NCI-H2227 (cell line): ENCODE results near the gene B4GALT3.
A peak's percentile ranks its signal among the peaks of the same experiment; 100 is the strongest.
"Not testable (repeated sequence)": the region's sequence is repeated elsewhere in the genome, so short reads cannot be mapped to it uniquely, and the experiment has no call there.

ENCODE experiments used
- DNase-seq: peaks from one replicate; lab custom pipeline; 2025; ENCODE audit not compliant: unreplicated experiment; lab: John Stamatoyannopoulos, UW

B4GALT3 gene

DNA sequence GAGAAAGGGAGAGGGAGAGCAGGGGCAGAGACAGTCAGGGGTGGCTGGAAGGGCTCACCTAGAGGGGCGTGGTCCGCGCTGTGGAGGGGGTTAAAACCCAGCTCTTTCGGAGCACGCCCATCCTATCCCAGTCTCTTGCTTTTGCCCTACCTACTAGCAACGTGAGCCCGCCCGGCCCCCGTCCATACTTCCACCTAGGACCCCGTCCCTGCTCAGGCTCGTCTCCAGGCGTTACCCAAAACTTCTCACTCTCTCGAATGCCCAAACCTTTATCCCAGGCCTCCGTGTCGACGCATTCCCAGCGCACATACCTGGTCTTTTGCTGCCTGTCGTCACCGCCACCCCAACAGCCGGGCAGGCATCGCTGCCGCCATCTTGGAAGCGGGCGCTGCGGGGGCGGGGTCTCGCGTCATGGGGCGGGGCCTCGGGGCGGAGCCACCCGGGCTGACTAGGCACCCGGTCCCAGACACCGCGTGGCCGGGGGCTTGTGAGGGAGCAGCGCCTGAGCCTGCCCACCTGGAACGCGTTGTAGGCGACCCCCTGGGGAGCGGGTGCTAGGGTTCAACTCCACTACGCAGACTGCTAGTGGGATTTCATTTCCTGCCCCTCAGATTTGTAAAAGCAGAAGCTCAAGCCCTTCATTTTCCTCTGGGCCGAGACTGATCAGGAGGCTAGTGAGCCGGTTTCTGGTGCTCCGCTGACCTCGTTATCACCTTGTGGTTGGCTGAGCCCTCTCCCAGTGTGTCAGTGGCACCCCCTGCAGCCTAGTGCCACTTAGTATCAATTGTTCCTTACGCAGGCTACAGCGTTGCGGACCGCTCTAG lies at the start of gene B4GALT3:
TSS of gene B4GALT3 (minus strand) at position 396 of the 824 bp plus-strand sequence. CDS start 1,447 bp downstream, outside the sequence.
- DNase-seq, result peak; percentile 89

GRCh38 chr1:161226759-161227158 lies 49.5 kb upstream of the B4GALT3 start:
- no peak for DNase-seq

DNA sequence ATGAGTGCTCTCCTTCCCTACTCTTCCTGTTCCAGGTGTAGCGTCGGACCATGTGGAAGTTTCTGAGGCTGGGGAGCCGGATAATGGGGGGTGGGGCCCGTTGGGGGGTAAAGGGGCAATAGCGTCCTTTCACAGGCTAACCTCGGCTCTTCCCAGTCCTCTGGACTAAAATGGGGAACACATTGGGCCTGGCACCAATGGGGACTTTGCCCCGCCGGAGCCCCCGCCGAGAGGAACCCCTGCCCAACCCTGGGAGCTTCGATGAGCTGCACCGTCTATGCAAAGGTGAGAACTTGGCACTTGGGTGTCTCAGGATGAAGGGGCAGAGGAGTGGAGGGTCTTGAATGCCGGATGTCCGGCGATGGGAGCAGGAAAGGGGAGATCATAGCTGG lies 49.0 kb upstream of the B4GALT3 start:
- DNase-seq, result no peak

DNA sequence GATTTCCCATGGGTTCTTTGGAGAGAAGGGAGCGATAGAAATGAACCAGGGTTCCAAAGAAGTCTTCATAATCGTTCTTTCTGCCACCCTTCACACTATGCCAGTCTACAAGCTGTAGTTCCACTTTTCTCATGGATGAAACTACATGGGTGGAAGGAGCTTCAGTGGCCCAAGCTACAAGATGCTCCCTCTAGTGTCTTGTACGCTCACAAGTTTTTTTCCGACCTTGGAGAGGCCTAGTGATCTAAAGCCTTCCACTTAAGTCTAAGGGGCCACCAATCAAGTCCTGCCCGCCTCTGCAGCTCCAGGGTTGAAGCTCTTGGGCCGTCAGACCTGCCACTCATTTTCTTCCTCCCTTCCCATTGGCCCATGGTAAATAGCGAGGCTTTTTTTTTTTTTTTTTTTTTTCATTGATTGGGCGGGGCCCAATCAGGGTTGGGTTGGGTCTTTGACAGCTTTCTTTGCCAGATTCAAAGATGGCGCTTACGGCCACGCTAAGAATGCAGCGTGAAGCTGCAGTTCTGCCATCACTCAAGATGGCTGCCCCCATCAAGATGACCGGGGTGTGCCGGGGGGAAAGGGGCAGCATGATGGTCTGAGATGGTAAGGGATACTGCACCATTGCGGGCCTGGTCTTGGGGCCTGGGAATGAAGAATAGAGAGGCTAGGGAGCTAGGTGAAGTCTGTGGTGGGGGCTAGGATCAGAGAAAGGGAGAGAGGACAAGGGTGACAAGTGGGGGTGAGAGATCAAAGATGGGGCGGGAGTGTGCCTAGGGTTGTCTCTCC lies 48.4 kb upstream of the B4GALT3 start, which contains the start of gene TOMM40L:
TSS of gene TOMM40L (plus strand) at position 527 of the 786 bp plus-strand sequence. CDS start 430 bp downstream, outside the sequence.
- DNase-seq, result peak; percentile 99

GRCh38 chr1:161225178-161225533 lies 47.8 kb upstream of the B4GALT3 start:
- no peak for DNase-seq

DNA sequence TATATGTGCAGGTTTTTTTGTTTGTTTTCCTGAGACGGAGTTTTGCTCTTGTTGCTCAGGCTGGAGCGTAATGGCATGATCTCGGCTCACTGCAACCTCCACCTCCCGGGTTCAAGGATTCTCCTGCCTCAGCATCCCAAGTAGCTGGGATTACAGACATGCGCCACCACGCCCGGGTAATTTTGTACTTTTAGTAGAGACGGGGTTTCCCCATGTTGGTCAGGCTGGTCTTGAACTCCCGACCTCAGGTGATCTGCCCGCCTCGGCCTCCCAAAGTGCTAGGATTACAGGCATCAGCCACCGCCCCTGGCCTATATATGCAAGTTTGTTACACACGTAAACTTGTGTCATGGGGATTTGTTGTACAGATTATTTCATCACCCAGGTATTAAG lies 47.4 kb upstream of the B4GALT3 start:
- not testable (repeated sequence) for DNase-seq

DNA sequence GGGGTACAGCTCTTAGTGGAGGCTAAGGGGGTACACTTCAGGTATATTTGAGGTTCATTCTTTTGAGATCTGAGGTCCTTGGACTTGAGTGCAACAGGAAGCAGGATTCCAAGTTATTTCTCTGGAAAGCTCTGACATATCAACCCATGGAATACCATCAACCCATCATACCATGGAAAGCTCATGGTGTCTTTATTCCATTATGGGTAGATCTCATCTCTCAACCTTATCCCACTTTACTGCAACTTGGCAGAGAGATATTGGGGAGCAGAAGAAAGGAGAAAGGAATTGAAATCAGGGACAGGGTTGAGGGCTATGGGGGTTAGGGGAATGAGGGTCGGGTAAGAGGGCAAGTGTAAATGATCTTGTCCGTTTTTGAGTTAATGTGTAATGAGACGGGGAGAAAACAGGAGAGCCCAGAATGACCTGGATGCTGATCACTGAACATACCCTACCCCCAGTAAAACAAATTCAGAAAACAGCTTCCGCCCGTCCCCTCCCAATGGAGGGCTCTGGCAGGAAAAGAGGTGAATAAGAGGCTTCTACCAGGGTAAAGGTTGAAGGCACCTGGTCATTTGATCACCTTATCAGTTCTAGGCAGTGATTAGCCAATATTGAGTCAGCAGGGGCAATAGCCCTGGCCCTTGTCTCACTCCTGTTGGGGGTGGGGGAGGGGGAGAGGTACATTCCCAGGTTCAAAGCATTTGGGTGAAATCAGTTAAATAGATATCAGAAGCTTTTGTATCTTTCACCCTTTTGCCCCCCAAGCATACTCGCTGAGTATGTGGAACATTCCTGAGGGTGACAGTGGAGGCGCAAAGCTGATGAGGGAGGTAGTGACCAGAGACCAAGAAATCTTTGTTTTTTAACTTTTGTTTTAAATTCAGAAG lies 46.7 kb upstream of the B4GALT3 start:
- DNase-seq, result no peak

GRCh38 chr1:161222175-161223019 lies 45.1 kb upstream of the B4GALT3 start:
- no peak for DNase-seq

DNA sequence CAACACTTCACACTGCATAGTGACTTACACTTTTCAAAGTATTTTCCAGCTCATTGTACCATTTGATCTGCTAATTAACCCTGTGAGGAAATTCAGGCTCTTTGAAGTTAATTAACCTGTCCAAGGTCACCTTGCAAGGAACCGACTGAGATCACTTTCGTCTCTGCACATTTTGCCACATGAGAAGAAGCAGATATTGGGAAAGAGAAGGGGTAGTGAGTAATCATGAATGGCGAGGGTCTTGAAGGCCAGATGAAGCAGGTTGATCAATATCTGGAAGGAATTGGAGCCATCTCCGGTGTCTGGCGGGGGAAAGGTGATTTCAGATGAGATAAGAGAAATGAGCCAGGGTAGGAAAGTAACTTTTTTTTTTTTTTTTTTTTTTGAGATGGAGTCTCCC lies 42.7 kb upstream of the B4GALT3 start:
- no peak for DNase-seq

DNA sequence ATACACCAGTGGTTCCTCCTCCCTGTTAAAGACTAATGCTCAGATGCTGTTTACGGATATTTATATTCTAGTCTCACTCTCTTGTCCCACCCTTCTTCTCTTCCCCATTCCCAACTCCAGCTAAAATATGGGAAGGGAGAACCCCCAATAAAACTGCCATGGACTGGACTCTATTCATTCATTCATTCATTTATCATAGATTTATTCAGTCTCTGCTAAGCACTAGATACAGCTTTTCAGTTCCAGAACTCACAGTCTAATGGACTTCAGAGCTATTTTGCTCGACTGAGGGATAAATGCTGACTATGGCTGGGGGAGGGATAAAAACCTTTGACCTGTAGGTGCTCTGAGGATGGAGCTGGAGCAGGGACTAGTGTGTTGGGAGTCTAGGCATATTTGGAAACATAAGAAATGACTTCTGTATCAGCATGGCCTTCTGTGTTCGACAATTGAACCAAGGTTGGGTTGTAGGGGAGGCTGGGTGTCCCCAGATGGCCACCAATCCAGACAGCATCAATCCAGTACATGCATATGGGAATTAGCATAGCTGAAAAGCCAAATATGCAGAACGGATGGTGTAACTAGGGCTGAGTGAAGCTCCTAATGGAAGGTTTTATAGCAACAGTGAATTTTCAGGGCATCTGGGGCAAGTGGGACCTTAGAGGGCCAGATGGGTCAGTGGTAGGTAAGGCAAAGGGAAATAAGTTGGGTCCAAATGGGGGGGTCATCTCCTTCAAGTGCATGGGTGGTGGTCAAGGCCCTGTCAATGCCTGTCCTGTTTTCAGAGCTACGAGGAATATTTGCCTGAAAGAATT lies 42.0 kb upstream of the B4GALT3 start:
- DNase-seq, result no peak

DNA sequence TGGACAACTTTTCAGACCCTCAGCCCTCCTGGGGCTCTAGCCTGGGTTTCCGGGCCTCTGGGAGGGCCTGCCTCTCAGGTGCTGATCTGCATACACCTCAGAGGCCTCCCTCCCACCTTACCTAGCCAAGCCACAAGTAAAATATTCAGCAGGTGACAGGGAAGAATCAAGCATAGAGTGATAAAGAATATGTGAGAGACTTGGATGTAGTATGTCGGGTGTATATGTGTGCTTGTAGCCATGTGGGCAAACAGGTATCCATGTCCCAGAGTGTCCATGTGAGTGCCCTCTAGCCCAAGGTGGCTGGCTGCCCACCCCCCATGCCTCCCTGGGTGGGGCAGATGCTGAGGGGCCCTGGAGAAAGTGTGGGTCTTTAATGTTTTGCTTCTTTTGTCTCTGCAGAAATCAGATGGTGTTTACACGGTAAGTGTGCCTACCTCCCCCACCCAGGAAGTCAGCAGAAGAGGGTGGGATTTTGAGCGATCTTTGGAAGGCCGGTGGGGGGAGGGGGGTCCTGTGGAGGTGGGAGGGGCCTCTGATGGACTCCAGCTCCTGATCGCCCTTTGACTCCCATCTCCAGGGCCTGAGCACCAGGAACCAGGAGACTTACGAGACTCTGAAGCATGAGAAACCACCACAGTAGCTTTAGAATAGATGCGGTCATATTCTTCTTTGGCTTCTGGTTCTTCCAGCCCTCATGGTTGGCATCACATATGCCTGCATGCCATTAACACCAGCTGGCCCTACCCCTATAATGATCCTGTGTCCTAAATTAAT lies 41.2 kb upstream of the B4GALT3 start:
- DNase-seq, result no peak

DNA sequence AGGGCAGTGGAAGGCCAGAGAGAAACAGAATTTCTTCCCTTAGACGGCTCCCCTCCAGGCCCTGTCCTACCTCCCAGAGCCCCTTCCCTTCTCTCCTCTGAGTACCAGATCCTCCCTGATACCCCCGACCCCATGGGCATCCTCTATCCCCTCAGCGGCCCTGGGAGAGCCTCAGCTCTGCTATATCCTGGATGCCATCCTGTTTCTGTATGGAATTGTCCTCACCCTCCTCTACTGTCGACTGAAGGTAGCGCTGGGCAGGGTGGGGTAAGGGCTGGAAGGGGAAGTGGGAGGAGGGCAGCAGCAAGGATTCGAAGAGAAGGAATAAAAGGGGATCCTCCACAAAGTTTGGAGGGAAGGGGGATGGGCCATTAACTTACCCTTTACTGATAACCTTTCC lies 40.5 kb upstream of the B4GALT3 start:
- no peak for DNase-seq

GRCh38 chr1:161216945-161217712 lies 39.8 kb upstream of the B4GALT3 start:
- no peak for DNase-seq

- no peak for DNase-seq
Observed at GRCh38 chr1:161215076-161215475, 37.8 kb upstream of the B4GALT3 start, which contains the start of gene FCER1G. TSS of gene FCER1G (plus strand) at chr1:161215295. CDS start at chr1:161215322, 27 bp downstream.

DNA sequence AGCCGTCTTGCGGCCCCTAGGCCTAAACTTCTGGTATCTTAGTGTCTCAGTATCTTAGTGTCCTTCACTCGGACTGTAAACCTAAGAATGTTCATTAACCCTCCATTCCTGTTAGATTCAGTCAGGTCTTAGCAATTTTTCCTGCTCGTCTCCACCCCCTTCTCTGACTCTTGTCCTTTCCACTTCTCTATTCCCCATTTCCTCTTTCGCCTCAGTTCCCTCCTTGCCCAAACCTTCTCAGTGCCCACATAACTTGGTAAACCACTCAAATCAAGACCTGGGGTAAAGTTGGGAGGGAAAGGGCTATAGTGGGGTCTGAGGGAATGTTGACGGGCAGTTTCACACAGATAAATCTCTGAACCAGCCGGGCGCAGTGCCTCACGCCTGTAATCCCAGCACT lies 37.1 kb upstream of the B4GALT3 start:
- no peak for DNase-seq

DNA sequence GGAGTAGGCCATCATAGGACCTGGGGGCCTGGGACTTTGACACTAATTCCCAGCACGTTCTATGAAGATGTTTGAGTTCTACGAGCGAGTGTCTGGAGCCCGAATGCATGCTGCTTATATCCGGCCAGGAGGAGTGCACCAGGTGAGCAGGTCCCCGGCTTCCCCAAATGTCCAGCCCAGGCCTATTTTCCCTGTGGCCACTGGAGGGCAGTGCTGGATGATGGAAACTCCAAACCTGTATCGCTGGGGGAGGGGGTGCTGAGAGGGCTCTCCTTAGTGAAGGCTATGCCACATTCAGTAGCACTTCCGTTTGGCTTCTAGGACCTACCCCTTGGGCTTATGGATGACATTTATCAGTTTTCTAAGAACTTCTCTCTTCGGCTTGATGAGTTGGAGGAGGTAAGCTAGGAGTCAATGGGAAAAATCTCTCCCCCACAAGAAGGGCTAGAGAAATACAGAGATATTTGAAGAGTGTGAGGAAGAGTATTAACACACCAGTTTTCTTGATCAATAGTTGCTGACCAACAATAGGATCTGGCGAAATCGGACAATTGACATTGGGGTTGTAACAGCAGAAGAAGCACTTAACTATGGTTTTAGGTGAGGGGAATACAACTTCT lies 32.6 kb upstream of the B4GALT3 start:
- peak; percentile 87 for DNase-seq

DNA sequence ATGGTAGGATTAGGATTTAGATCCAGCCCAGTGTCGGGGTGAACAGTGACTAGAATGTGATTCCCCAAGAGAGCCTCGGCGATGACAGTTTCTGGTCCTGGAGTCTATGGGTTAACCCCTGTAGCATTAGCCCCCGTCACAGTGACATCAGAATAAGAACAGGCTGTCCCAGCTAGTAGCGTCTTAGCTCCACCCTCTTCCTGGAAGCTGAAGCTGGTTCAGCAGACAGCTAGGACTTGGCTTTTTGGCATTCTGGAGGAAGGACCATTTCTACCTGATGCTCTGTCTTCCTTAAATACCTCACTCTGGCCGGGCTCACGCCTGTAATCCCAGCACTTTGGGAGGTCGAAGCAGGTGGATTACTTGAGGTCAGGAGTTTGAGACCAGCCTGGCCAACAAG lies 29.9 kb upstream of the B4GALT3 start:
- no peak for DNase-seq
